Esophagus muscularis mucosa (tissue), 4 donors: Measurements from ENCODE around the gene OR8G5.

Experiments used
- EP300 ChIP-seq: sonication (generic); formaldehyde crosslinking; IDR thresholded peaks from one replicate; pipeline ENCODE4 v1.6.1; 2017; ENCODE audit warnings: antibody characterized with exemption
- POLR2A ChIP-seq: fragments of 450-650 bp; IDR thresholded peaks from one replicate; pipeline ENCODE4 v1.6.1; 2017; ENCODE audit warnings: antibody characterized with exemption, moderate library complexity, mild to moderate bottlenecking, low read depth
- POLR2AphosphoS5 ChIP-seq, 2 donors: sonication (generic); formaldehyde crosslinking; IDR thresholded peaks; one replicate each; pipeline ENCODE4 v1.6.1; 2017; ENCODE audit warnings: antibody characterized with exemption in 2 of 2
- TF ChIP-seq, protein P1 (sequence below), 3 experiments: fragments of 200-600 bp in 2 of 3; fragments of 450-650 bp in 1 of 3; sonication (generic) in 2 of 3; IDR thresholded peaks; one replicate each; pipeline ENCODE4 v1.5.1; 2017 to 2019; ENCODE audit warnings: antibody characterized with exemption in 3 of 3, mild to moderate bottlenecking in 2 of 3, moderate library complexity in 1 of 3

- TF ChIP-seq, protein P1, sequence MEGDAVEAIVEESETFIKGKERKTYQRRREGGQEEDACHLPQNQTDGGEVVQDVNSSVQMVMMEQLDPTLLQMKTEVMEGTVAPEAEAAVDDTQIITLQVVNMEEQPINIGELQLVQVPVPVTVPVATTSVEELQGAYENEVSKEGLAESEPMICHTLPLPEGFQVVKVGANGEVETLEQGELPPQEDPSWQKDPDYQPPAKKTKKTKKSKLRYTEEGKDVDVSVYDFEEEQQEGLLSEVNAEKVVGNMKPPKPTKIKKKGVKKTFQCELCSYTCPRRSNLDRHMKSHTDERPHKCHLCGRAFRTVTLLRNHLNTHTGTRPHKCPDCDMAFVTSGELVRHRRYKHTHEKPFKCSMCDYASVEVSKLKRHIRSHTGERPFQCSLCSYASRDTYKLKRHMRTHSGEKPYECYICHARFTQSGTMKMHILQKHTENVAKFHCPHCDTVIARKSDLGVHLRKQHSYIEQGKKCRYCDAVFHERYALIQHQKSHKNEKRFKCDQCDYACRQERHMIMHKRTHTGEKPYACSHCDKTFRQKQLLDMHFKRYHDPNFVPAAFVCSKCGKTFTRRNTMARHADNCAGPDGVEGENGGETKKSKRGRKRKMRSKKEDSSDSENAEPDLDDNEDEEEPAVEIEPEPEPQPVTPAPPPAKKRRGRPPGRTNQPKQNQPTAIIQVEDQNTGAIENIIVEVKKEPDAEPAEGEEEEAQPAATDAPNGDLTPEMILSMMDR (IDR thresholded peaks at IDR 0.05), result no peak
- TF ChIP-seq POLR2AphosphoS5 (IDR thresholded peaks at IDR 0.05) (no peak), EP300 (no peak), POLR2A (no peak)
Measured at GRCh38 chr11:124276081-124276480, 19.9 kb downstream of the OR8G5 start.
